GM21786 (cell line): ENCODE measurements around the gene RPS4Y1.

Source experiments
- ATAC-seq: cut with Tn5 transposase; IDR thresholded peaks from one replicate; pipeline ENCODE4 v1.9.1; 2021; ENCODE audit not compliant: unreplicated experiment

Gene RPS4Y1

GRCh38 chrY:2874211-2874610, 32.8 kb downstream of the RPS4Y1 start:
- ATAC-seq = no peak

DNA sequence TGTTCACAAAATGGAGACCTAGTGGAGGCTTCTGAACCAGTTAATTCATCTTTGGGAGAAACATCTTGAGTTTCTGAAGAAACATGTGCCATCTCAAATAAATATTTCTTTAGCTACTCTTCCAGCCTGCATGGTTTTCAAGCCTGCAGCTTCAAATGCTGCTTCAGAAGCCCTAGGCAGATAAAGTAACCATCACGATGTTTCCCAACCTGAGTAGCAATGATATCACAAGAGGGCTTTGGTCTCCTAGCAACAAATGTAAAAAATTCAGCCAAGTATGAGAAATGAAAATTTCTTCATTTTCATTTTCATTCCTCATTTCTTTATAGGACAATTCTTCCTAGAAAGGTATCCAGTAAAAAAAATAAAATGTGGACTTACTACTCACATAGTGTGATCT, 42.2 kb downstream of the RPS4Y1 start:
- no peak for ATAC-seq

- no peak for ATAC-seq
Measured at GRCh38 chrY:2885880-2886279, 44.5 kb downstream of the RPS4Y1 start.

DNA sequence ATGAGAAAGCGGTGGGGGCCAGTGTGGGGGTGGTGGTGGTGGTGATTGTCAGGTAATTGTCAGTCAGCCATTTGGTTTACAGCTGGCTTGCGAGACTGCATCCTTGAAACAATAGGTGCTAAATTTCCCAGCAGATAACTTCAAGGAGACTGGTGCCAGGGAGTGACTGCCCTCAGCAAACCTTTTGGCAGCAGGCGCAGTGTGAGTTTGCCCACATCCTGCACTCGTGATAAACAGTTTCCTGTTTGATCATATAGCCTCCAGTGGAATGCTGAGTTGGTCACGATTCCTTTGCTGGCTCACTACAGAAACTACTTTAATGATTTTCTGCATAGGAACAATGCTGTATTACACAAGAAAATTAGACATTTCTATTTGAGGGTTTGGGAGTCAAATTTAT, 46.0 kb downstream of the RPS4Y1 start:
- ATAC-seq = no peak

DNA sequence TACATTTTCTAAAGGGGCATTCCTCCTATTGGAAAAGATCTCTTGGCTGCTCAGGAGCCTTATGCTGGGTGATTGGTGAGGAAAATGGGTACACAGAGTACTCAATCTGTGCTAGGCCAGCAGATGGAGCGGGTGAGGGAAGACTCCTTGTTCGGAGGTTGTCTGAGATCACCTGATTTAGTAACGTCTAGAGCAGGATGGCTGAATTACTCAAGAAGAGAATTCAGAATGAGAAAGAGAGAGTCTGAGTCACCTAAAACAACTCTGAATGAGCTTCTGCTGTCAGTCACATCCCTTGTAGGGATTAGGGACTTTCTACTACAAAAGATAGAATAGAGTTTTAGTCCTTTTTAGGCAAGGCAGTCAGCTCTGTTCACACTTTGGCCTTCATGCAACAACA, 46.6 kb downstream of the RPS4Y1 start:
- no peak for ATAC-seq

DNA sequence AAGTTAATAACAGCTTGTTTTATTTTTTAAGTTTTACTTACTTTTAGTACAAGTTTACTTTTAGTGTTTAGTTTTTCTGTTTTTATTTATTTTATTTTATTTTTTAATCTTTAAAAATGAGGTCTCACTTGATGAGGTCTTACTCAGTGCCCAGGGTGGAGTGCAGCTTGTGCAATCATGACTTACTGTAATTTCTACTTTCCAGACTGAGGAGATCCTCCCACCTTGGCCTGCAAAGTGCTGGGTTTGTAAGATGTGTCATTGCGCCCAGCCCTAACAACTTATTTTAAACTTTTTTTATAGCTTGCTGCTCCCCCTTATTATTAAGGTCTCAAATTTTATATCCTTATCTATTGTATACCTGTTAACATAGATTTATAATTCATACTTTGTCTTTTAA, 52.1 kb downstream of the RPS4Y1 start:
- ATAC-seq = no peak

- ATAC-seq = no peak
Measured at GRCh38 chrY:2896050-2896449, 54.6 kb downstream of the RPS4Y1 start.

DNA sequence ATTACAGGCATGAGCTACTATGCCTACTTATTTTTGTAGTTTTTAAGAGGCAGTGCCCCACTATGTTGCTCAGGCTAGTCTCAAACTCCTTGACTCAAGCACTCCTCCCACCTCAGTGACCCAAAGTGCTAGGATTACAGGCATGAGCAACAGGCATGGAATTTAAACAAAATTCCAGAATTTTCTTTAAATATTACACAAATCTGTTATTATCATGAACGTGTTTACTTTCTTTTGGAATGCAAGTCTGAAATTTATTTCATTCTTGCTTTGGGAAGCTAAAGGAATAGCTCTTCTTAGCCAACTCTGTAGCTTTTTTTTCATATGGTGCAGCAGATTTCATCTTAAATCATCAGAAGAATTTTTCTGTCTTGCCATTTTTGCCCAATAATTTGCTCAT, 66.0 kb downstream of the RPS4Y1 start:
- ATAC-seq = no peak

DNA sequence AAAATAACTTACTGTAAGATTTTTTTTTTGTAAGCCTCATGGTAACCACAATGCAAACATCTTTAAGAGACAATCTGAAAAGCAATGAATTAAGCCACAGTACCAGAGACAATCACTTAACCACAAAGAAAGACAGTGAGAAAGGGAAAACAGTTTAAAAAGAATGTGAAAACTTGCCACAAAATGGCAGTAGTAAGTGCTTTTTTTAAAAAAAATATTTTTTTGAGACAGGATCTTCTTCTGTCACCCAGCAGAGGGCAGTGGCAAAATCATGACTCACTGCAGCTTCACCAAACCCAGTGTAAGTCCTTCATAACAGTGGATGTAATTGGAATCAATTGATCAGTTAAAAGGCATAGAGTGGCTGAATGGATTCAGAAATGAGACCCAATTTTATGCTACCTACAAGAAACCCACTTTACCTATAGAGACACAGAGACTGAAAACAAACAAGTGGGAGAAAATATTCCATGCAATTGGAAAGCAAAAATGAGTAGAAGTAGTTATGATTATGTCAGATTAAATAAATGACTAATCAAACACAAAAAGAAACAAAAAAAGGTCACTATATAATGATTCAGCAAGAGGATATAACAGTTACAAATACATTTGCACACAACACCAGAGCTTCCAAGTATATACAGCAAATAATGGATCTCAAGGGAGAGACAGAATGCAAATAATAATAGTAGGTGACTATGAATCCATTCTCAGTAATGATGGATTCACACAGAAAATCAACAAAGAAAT, 71.8 kb downstream of the RPS4Y1 start:
- no peak for ATAC-seq
